ENCODE data around the gene ADISSP. TPM values are rescaled to one million over a fixed set of nuclear protein-coding genes. Genes with fewer than 3 reads are reported as not detected.

The ADISSP gene
- total and polyA plus RNA-seq, 4 donors, result 8.5 to 21.1 (median 13.9) TPM

DNA sequence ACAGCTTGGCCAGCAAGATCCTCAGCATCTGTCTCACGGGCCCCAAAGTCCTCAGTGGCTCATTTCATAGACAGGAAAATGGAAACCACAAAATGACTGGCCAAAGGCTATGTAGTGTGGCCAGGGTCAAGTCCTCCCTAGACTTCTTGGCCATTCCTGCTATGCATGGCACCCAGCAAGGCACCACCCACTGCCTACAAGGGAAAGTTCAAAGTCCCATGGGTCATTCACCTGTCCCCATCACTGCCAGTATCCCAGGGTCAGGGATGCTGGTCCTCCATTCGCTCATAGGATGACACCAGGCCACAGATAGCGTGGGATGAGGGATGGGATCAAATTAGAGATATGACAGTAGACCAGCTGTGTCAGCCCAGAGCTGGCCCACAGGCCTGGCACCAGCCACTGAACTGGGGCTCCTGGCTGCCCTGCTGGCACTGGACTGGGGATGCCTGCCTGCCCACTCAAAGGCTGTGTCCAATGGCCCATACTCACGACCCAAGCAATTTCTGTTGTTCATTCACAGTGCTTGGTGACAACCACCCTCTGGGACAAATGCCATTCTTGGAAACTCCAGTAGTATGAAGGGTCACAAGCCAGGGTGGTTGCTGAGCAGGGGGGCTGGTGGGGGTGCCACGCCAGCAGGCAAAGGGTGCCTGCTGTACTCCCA is 11.6 kb downstream of the ADISSP start:
- DNase-seq (no peak), ATAC-seq (ENCODE audit: low FRiP score) (no peak)
- H3K27ac ChIP-seq (ENCODE audit: low read depth in 1 of 2, low read length in 2 of 2), result no peak overlapping the region
- H3K27me3 ChIP-seq (ENCODE audit: control insufficient read depth in 1 of 2, insufficient read depth in 2 of 2, low read length in 1 of 2), result no peaks in the 10 kb centered on the region
- no peaks in the 10 kb centered on the region for H3K9me3 ChIP-seq (ENCODE audit: control insufficient read depth, low read length)
- intact Hi-C loops (cut with DNase I), result no loop called here
- no peak overlapping the region for H3K4me3 ChIP-seq (ENCODE audit: low read length in 2 of 2)
- WGBS, 2 donors, result 79 to 81% methylated on average over 5 of the region's 5 CpGs
- H3K4me1 ChIP-seq (ENCODE audit: control insufficient read depth in 1 of 2, insufficient read depth in 2 of 2, low read length in 2 of 2), result no peaks in the 10 kb centered on the region
- no peaks in the 10 kb centered on the region for H3K36me3 ChIP-seq (ENCODE audit: control insufficient read depth in 1 of 2, insufficient read depth in 2 of 2, low read length in 1 of 2)

DNA sequence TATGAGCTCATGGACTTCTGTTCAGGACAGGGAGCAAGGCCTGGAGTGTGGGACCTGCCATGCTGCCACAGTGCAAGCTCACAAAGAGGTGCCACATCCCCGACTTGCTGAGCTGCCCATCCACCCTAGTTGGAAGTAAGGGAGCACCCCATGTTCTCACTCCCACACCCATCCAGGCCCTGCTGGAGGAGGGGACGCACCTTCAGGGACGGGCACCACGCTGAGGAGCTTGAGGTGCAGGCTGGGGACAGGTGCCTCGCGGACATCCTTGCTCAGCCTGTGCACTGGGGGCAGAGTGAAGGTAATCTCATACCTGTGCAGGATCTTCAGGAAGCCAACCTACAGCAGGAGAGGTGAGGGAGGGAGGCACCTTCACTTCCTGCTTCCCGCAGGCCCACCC is 12.3 kb downstream of the ADISSP start:
- WGBS, 2 donors, result 89 to 95% methylated on average over 7 of the region's 7 CpGs
- Histone ChIP-seq H3K27me3 (ENCODE audit: control insufficient read depth in 1 of 2, insufficient read depth in 2 of 2, low read length in 1 of 2) (no peaks in the 10 kb centered on the region), H3K36me3 (ENCODE audit: control insufficient read depth in 1 of 2, insufficient read depth in 2 of 2, low read length in 1 of 2) (no peaks in the 10 kb centered on the region), H3K27ac (ENCODE audit: low read depth in 1 of 2, low read length in 2 of 2) (no peak overlapping the region), H3K4me1 (ENCODE audit: control insufficient read depth in 1 of 2, insufficient read depth in 2 of 2, low read length in 2 of 2) (no peaks in the 10 kb centered on the region), H3K9me3 (ENCODE audit: control insufficient read depth, low read length) (no peaks in the 10 kb centered on the region), H3K4me3 (ENCODE audit: low read length in 2 of 2) (no peak overlapping the region)
- intact Hi-C loops (cut with DNase I), result no loop called here
- ATAC-seq (ENCODE audit: low FRiP score) (no peak), DNase-seq (no peak)

DNA sequence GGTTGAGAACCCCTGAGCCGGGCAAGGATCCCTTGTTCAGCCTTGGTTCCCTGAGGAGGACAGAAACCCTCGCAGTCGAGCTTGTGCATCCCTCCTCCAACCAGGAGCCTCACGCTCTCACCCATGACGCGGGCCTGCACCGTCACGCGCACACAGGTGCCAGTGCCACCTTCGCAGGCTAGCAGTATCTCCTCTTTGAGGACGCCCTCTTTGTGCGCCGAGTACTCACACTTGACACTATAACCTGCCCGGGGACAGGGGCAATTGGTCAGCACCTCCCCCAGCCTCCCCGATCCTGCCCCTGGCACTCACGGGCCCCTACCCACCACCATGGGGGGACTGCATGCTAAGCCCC is 13.3 kb downstream of the ADISSP start:
- no peak for ATAC-seq (ENCODE audit: low FRiP score)
- H3K4me1 ChIP-seq (ENCODE audit: control insufficient read depth in 1 of 2, insufficient read depth in 2 of 2, low read length in 2 of 2), result no peaks in the 10 kb centered on the region
- 95% methylated on average over 16 of the region's 16 CpGs for WGBS, 2 donors
- intact Hi-C loops (cut with DNase I), result loop anchor here in 1 of 2 donors (5.0 kb wide), 1 partner anchor 77 kb away; no protein-coding TSS in a partner anchor
- no peaks in the 10 kb centered on the region for H3K36me3 ChIP-seq (ENCODE audit: control insufficient read depth in 1 of 2, insufficient read depth in 2 of 2, low read length in 1 of 2)
- DNase-seq, result no peak
- no peaks in the 10 kb centered on the region for H3K27me3 ChIP-seq (ENCODE audit: control insufficient read depth in 1 of 2, insufficient read depth in 2 of 2, low read length in 1 of 2)
- no peak overlapping the region for H3K27ac ChIP-seq (ENCODE audit: low read depth in 1 of 2, low read length in 2 of 2)
- H3K9me3 ChIP-seq (ENCODE audit: control insufficient read depth, low read length), result no peaks in the 10 kb centered on the region
- H3K4me3 ChIP-seq (ENCODE audit: low read length in 2 of 2), result no peak overlapping the region

DNA sequence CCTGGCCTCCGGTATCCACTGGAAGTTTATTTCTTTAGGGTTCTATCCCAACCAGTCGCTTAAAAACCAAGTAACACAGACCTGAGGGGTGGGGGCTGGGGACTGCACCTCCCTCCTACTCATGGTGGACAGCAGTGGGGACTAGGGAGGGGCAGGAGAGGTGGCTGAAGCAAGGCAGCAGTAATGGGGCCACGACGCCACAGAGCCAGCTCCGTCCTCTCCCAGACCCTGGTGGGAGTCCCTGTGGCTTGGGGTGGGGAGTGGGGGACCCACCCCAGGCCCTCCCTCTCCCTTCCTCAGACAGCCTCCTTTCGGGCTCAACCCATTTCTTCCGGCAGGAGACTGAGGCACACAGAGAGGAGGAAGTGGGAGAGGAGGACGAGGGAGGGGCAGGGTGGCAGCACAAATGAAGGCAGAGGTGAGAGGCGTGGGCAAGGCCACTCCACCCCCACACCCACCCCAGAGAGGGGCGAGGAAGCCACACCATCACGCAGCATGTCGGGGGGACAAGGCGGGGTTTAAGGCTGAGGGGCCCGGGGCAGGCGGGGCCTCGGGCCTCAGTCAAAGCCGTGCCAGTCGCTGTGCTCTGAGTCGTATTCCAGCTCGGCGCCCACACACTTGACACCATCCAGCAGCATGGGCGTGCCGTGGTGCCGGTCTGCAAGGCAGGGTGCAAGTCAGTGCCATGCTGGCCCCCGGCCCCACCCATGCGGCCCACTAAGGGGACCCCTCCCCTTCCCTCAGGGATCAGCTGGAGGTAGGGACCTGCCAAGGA is 13.9 kb downstream of the ADISSP start:
- intact Hi-C loops (cut with DNase I), result loop anchor here in 1 of 2 donors (5.0 kb wide), 1 partner anchor 76 kb away; no protein-coding TSS in a partner anchor

DNA sequence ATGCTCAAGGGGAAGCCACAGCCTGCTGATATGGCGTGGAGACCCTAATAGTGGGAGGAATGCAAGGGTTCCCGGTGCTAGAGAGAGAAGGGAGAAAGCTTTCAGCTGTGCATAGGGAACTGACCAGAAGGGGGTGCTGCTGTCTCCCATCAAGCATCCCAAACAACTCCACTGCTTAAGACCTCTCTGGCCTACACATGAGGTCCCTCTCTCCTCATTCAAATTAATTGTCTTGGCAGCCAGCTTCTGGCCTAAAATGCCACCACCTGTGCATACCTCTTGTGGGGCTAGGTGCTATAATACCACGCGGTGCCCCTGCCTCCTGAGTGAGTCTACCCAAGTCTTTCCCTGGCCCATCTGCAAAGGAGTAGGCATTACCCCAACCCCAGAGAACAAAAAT is 14.5 kb downstream of the ADISSP start:
- H3K4me1 ChIP-seq (ENCODE audit: control insufficient read depth in 1 of 2, insufficient read depth in 2 of 2, low read length in 2 of 2), result no peaks in the 10 kb centered on the region
- intact Hi-C loops (cut with DNase I), result loop anchor here in 1 of 2 donors (5.0 kb wide), 1 partner anchor 76 kb away; no protein-coding TSS in a partner anchor

More for the DNA sequence above, 13.9 kb downstream of the ADISSP start:
- peak; percentile 1 for ATAC-seq (ENCODE audit: low FRiP score)
- Histone ChIP-seq H3K27ac (ENCODE audit: low read depth in 1 of 2, low read length in 2 of 2) (no peak overlapping the region), H3K36me3 (ENCODE audit: control insufficient read depth in 1 of 2, insufficient read depth in 2 of 2, low read length in 1 of 2) (no peaks in the 10 kb centered on the region), H3K9me3 (ENCODE audit: control insufficient read depth, low read length) (no peaks in the 10 kb centered on the region), H3K4me3 (ENCODE audit: low read length in 2 of 2) (no peak overlapping the region), H3K27me3 (ENCODE audit: control insufficient read depth in 1 of 2, insufficient read depth in 2 of 2, low read length in 1 of 2) (no peaks in the 10 kb centered on the region), H3K4me1 (ENCODE audit: control insufficient read depth in 1 of 2, insufficient read depth in 2 of 2, low read length in 2 of 2) (no peaks in the 10 kb centered on the region)
- DNase-seq, result no peak
- WGBS, 2 donors, result 89 to 93% methylated on average over 26 of the region's 26 CpGs

DNA sequence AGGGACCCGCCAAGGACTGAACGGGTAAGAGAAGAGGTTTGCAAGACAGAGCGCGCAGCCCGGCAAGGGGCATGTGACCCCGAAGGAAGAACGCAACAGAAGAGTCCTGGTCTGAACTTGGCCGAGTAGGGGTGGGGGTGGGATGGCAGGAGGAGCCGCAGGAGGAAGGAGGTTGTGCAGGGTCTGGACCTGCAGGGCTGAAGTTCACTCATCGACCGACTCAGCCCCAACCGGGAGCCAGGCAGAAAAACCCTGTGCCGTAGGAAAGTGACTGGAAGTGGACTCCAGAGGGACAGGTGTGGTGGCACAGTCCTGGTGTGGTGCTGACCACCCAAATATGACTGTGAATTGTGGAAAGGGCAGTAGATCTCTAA is 15.2 kb downstream of the ADISSP start:
- ATAC-seq (ENCODE audit: low FRiP score), result no peak
- no peak overlapping the region for H3K27ac ChIP-seq (ENCODE audit: low read depth in 1 of 2, low read length in 2 of 2)
- WGBS, 2 donors, result 5 to 7% methylated on average over 13 of the region's 13 CpGs
- DNase-seq, result no peak
- no peaks in the 10 kb centered on the region for H3K9me3 ChIP-seq (ENCODE audit: control insufficient read depth, low read length)
- no peaks in the 10 kb centered on the region for H3K27me3 ChIP-seq (ENCODE audit: control insufficient read depth in 1 of 2, insufficient read depth in 2 of 2, low read length in 1 of 2)
- no peaks in the 10 kb centered on the region for H3K4me1 ChIP-seq (ENCODE audit: control insufficient read depth in 1 of 2, insufficient read depth in 2 of 2, low read length in 2 of 2)
- intact Hi-C loops (cut with DNase I), result loop anchor here in 1 of 2 donors (5.0 kb wide), 1 partner anchor 75 kb away; no protein-coding TSS in a partner anchor
- H3K36me3 ChIP-seq (ENCODE audit: control insufficient read depth in 1 of 2, insufficient read depth in 2 of 2, low read length in 1 of 2), result no peaks in the 10 kb centered on the region
- H3K4me3 ChIP-seq (ENCODE audit: low read length in 2 of 2), result no peak overlapping the region

More for the DNA sequence above, 14.5 kb downstream of the ADISSP start:
- H3K27me3 ChIP-seq (ENCODE audit: control insufficient read depth in 1 of 2, insufficient read depth in 2 of 2, low read length in 1 of 2), result no peaks in the 10 kb centered on the region
- H3K9me3 ChIP-seq (ENCODE audit: control insufficient read depth, low read length), result no peaks in the 10 kb centered on the region
- peak in 1 of 2 donors; percentile 75 for DNase-seq
- H3K4me3 ChIP-seq (ENCODE audit: low read length in 2 of 2), result no peak overlapping the region
- H3K27ac ChIP-seq (ENCODE audit: low read depth in 1 of 2, low read length in 2 of 2), result no peak overlapping the region
- 44 to 50% methylated on average over 4 of the region's 4 CpGs for WGBS, 2 donors
- H3K36me3 ChIP-seq (ENCODE audit: control insufficient read depth in 1 of 2, insufficient read depth in 2 of 2, low read length in 1 of 2), result no peaks in the 10 kb centered on the region
- peak; percentile 70 for ATAC-seq (ENCODE audit: low FRiP score)

DNA sequence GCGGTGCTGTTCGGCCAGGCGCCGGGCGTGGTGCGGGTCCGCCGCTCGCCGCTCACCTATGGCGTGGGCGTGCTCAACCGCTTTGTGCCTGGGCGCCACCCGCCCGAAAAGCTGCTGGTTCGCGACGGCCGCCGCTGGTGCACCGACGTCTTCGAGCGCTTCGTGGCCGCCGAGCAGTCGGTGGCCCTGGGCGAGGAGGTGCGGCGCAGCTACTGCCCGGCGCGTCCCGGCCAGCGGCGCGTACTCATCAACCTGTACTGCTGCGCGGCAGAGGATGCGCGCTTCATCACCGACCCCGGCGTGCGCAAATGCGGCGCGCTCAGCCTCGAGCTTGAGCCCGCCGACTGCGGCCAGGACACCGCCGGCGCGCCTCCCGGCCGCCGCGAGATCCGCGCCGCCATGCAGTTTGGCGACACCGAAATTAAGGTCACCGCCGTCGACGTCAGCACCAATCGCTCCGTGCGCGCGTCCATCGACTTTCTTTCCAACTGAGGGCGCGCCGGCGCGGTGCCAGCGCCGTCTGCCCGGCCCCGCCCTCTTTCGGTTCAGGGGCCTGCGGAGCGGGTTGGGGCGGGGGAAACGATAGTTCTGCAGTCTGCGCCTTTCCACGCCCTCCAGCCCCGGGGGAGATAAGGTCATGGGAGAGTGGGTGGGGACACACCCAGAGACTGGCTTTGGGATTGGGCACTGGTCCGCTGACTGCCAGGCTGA is 15.7 kb downstream of the ADISSP start:
- H3K27me3 ChIP-seq (ENCODE audit: control insufficient read depth in 1 of 2, insufficient read depth in 2 of 2, low read length in 1 of 2), result no peaks in the 10 kb centered on the region
- peak; percentile 37 for ATAC-seq (ENCODE audit: low FRiP score)
- H3K9me3 ChIP-seq (ENCODE audit: control insufficient read depth, low read length), result no peaks in the 10 kb centered on the region
- peak; percentile 87 to 89 for DNase-seq
- H3K36me3 ChIP-seq (ENCODE audit: control insufficient read depth in 1 of 2, insufficient read depth in 2 of 2, low read length in 1 of 2), result no peaks in the 10 kb centered on the region
- 6 to 7% methylated on average over 95 of the region's 95 CpGs for WGBS, 2 donors
- intact Hi-C loops (cut with DNase I), result loop anchor here in 1 of 2 donors (5.0 kb wide), 1 partner anchor 75 kb away; no protein-coding TSS in a partner anchor
- H3K4me3 ChIP-seq (ENCODE audit: low read length in 2 of 2), result no peak overlapping the region
- no peaks in the 10 kb centered on the region for H3K4me1 ChIP-seq (ENCODE audit: control insufficient read depth in 1 of 2, insufficient read depth in 2 of 2, low read length in 2 of 2)
- H3K27ac ChIP-seq (ENCODE audit: low read depth in 1 of 2, low read length in 2 of 2), result no peak overlapping the region

DNA sequence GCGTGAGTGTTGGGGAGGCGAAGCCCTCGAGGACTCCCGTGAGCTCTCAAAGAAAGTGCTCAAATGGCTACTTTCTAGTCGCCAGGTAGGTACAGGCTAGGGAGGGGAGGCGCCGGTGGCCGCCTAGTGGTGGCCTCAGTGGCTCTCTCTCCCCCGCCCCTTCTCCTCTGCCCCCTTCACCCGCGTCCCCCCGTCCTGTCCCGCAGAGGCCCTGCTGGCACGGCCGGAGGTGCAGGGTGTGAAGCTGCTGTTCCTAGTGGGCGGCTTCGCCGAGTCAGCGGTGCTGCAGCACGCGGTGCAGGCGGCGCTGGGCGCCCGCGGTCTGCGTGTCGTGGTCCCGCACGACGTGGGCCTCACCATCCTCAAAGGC is 16.3 kb downstream of the ADISSP start:
- ATAC-seq (ENCODE audit: low FRiP score), result no peak
- Histone ChIP-seq H3K9me3 (ENCODE audit: control insufficient read depth, low read length) (no peaks in the 10 kb centered on the region), H3K4me3 (ENCODE audit: low read length in 2 of 2) (no peak overlapping the region), H3K4me1 (ENCODE audit: control insufficient read depth in 1 of 2, insufficient read depth in 2 of 2, low read length in 2 of 2) (no peaks in the 10 kb centered on the region), H3K36me3 (ENCODE audit: control insufficient read depth in 1 of 2, insufficient read depth in 2 of 2, low read length in 1 of 2) (no peaks in the 10 kb centered on the region), H3K27me3 (ENCODE audit: control insufficient read depth in 1 of 2, insufficient read depth in 2 of 2, low read length in 1 of 2) (no peaks in the 10 kb centered on the region), H3K27ac (ENCODE audit: low read depth in 1 of 2, low read length in 2 of 2) (no peak overlapping the region)
- intact Hi-C loops (cut with DNase I), result loop anchor here in 1 of 2 donors (5.0 kb wide), 1 partner anchor 74 kb away; no protein-coding TSS in a partner anchor
- 25 to 31% methylated on average over 30 to 31 of the region's 31 CpGs for WGBS, 2 donors
- no peak for DNase-seq

All from aorta (tissue), 5 donors.